GM18858 (cell line): ENCODE data around the gene GDAP2.

Source experiments
- ATAC-seq: cut with Tn5 transposase; IDR thresholded peaks from one replicate; pipeline ENCODE4 v1.9.1; 2021; ENCODE audit not compliant: unreplicated experiment

GDAP2 gene

GRCh38 chr1:117843791-117844190 is 85.6 kb downstream of the GDAP2 start:
- ATAC-seq = no peak

GRCh38 chr1:117842408-117843170 is 86.8 kb downstream of the GDAP2 start:
- ATAC-seq = no peak

- ATAC-seq = no peak
Measured at GRCh38 chr1:117841117-117841650, 88.2 kb downstream of the GDAP2 start.

GRCh38 chr1:117838911-117839310 is 90.5 kb downstream of the GDAP2 start:
- no peak for ATAC-seq

- no peak for ATAC-seq
Measured at GRCh38 chr1:117836069-117836468, 93.4 kb downstream of the GDAP2 start.

- ATAC-seq = no peak
Measured at GRCh38 chr1:117834416-117834815, 95.0 kb downstream of the GDAP2 start.

GRCh38 chr1:117832453-117832852 is 97.0 kb downstream of the GDAP2 start:
- ATAC-seq = no peak

GRCh38 chr1:117830222-117830621 is 99.2 kb downstream of the GDAP2 start:
- ATAC-seq = no peak

- ATAC-seq = no peak
Measured at GRCh38 chr1:117828201-117828600, 101.2 kb downstream of the GDAP2 start.

GRCh38 chr1:117826540-117827078 is 102.8 kb downstream of the GDAP2 start:
- no peak for ATAC-seq

- ATAC-seq = no peak
Measured at GRCh38 chr1:117826119-117826518, 103.3 kb downstream of the GDAP2 start.

- ATAC-seq = no peak
Measured at GRCh38 chr1:117825414-117825813, 104.0 kb downstream of the GDAP2 start.

GRCh38 chr1:117824616-117825015 is 104.8 kb downstream of the GDAP2 start:
- ATAC-seq = no peak

GRCh38 chr1:117821774-117822482 is 107.5 kb downstream of the GDAP2 start:
- ATAC-seq = no peak

GRCh38 chr1:117821382-117821755 is 108.1 kb downstream of the GDAP2 start:
- no peak for ATAC-seq

GRCh38 chr1:117820694-117821381 is 108.6 kb downstream of the GDAP2 start:
- no peak for ATAC-seq

GRCh38 chr1:117820096-117820495 is 109.3 kb downstream of the GDAP2 start:
- ATAC-seq = no peak

GRCh38 chr1:117819301-117819700 is 110.1 kb downstream of the GDAP2 start:
- no peak for ATAC-seq

- ATAC-seq = no peak
Measured at GRCh38 chr1:117818456-117818855, 111.0 kb downstream of the GDAP2 start.

- no peak for ATAC-seq
Measured at GRCh38 chr1:117817629-117818028, 111.8 kb downstream of the GDAP2 start.

GRCh38 chr1:117815926-117816325 is 113.5 kb downstream of the GDAP2 start:
- ATAC-seq = no peak
